ENCODE data around the gene EIF3F.

The EIF3F gene

DNA sequence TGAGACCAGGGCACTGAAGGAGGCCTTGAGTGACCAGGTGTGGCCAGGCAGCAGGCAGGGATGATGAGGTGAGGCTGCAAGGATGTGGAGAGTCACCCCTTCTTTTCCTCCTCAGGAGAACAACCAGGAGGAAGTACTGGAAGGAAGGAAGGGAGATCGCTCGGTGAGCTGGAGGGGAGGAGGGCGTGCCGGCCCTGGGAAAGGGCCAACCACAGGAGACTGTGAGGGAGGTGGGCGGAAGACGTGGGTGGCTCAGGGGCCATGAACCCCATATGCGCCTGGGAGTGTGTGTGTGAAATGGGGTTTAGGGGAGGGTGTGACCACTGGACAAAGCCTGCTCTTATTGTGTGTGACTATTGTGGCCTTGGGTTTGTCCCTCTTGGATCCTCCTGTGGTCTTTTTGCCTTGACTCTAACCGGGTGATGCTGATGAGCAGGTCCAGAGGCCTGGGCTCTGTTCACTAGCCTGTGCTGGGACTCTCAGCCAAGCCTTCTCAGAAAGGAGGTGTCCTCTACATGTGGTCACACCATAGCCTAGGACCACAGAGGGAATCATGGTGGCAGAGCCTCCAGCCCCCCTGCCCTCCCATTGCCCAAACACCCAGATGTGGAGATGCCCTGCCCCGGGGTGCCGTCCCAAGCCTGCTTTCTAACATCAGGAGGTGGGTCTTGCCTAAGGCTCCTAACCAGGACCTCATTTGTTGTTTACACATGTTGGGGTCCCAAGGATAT, 52.6 kb downstream of the EIF3F start:
- DNase-seq (ENCODE audit: low spot score), result no peak

DNA sequence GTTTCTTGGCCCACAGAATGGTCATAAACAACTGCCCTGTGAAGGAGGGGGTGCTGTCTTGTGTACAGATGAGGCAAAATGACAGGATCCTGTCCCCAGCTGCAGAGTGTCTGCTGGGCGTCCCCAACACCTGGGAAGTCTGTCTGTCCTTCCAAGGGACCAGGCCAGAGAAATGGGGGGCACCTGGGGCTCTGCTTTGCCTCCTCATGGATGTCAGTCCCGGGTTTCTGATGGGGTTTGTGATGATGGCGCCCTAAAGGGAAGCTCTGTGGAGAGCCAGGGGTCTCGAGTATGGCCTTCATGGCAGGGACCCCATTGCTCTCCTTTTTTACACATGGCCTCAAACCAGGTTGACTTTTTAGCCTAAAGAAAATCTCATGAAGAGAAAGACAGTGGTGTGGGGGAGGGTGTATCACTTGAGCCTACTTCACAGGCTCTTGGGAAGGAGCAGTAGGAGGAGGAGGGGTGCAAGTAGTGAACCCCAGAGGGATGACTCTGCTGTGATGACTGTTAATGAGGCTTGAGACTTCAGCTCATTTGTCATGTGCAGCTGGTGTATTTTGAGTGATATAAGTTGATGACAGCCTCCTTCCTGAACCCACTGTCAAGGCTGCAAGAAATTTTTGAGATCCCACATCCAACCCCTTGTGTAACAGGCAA, 53.3 kb downstream of the EIF3F start:
- no peak for DNase-seq (ENCODE audit: low spot score)

DNA sequence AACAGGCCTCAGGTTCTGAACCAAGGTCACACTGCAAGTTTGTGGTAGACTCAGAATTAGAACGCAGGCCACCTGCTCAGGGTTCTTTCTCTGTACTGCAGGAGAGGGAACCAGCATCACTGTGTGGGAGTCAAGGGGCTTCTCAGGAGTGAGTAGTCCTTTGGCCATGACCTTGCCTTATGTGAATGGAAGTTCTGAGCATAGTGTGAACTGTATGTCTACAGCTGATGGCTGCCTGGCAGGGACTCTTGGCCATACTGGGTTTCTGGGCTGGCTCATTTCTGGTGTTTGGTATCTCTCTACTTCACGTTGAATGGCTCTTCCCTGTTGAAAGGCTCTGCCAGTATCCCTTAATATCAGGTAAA, 53.8 kb downstream of the EIF3F start:
- DNase-seq (ENCODE audit: low spot score), result no peak

DNA sequence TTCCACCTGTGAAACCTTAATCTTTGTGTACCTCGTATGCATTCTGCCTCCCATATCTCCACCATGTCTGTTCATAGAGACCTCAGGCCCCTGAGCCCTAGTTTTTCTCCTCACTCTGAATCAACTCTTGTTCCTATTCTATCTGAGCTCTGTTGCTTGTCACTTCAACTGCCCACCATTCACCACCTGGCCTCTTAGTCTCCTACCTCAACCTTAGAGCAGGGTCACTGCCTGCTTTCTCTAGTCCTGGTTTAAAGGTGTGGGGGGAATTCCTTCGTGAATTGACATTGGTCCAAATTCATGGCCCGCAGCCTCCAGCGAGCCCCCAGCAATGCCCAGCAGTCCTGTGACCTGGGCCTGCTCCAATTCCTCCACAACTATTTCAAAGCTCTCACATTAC, 54.4 kb downstream of the EIF3F start:
- no peak for DNase-seq (ENCODE audit: low spot score)

DNA sequence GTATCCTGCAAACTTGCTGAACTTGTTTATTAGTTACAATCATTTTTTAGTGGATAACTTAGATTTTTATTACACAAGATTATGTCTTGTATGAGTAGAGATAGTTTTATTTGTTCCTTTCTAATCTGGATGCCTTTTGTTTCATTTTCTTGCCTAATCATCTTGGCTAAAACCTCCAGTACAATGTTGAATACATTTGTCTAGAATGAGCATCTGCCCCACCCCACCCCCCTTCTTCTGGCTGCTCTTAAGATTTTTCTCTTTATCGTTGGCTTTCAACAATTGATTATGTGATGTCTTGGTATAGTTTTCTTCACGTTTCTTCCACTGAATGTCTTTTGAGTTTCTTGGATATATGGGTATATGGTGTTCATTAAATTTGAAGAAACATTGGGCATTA, 56.6 kb downstream of the EIF3F start:
- DNase-seq (ENCODE audit: low spot score), result no peak

DNA sequence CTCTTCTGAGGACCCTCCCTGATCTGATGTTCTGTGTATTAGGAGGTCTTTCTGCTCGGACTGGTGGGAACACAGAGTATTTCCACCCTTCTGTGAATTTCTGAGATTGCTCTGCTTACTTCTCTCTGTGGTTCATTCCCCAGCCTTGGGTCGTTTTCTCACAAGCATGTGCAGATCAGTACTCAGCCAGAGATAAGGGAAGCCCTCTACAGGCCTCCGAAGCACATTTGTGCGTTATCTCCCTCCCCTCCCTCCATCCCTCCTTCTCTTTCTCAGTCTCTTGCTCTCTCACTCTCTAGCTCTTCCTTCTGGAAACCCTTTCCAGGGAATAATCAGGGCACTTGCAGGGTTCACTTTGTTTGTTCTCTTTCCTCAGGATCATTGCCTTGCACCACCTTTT, 58.7 kb downstream of the EIF3F start:
- DNase-seq (ENCODE audit: low spot score), result no peak

DNA sequence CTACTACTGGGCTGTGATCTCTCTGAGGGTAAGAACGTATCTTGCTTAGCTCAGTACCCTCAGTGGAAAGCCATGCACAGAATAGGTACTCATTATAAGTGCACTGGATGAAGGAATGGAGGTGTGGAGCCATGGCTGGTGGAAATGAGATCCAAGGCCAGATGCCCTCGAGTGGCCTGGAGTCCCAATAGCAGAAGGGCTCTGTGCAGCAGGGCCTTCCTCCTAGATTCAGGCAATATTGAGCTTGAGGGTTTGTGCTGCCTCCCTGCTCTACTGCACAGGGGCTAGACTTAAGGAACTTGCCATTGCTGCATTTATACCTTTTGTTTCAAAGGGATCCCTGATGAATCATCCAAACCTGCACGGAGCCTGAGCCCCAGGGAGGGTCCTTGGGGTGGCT, 60.2 kb downstream of the EIF3F start:
- no peak for DNase-seq (ENCODE audit: low spot score)

DNA sequence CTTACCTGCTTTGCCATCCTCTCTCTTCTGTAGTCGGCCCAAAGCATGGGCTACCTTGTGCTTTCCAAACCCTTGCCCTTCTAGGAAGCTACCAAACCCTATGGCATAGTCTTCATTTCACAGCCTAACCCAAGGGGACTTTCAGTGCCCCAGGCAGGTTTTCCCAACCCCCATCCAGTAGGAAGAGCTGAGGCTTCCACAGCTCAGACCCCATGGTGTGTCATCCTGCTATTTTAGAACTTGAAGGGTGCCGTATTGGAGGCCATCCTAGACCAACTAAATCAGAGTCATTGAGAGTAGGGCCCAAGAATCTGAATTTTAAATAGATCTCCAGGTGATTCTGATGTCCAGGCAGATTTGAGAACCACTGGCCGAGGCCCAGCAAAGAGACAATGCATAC, 61.9 kb downstream of the EIF3F start:
- DNase-seq (ENCODE audit: low spot score), result no peak
